Stimulated activated CD4-positive, alpha-beta T cell treated with anti-CD3 and anti-CD28 coated beads, TNF-alpha, amount 100 ng/mL, for 4 hours (primary cell): ENCODE data around the gene GRM8.

Experiments
- DNase-seq, 3 experiments: peaks; one replicate each; pipeline ENCODE4 v3.0.0-alpha.2; 2020; ENCODE audit warnings: low read depth in 3 of 3

GRM8 gene

GRCh38 chr7:126659124-126659523, 593.6 kb downstream of the GRM8 start:
- DNase-seq, result no peak

- DNase-seq, result no peak
Observed at GRCh38 chr7:126658684-126659083, 594.1 kb downstream of the GRM8 start.

- no peak for DNase-seq
Observed at GRCh38 chr7:126657599-126658358, 595.0 kb downstream of the GRM8 start.

- DNase-seq, result no peak
Observed at GRCh38 chr7:126657137-126657536, 595.6 kb downstream of the GRM8 start.

GRCh38 chr7:126656165-126656564, 596.6 kb downstream of the GRM8 start:
- no peak for DNase-seq

GRCh38 chr7:126637538-126637937, 615.2 kb downstream of the GRM8 start:
- no peak for DNase-seq

GRCh38 chr7:126635545-126635944, 617.2 kb downstream of the GRM8 start:
- no peak for DNase-seq

GRCh38 chr7:126608339-126608776, 644.4 kb downstream of the GRM8 start:
- DNase-seq, result no peak

- DNase-seq, result no peak
Observed at GRCh38 chr7:126606331-126606730, 646.4 kb downstream of the GRM8 start.

GRCh38 chr7:126605553-126605952, 647.2 kb downstream of the GRM8 start:
- DNase-seq, result no peak

- no peak for DNase-seq
Observed at GRCh38 chr7:126605056-126605455, 647.7 kb downstream of the GRM8 start.

GRCh38 chr7:126589068-126589684, 663.6 kb downstream of the GRM8 start:
- DNase-seq, result no peak

- no peak for DNase-seq
Observed at GRCh38 chr7:126578338-126578737, 674.4 kb downstream of the GRM8 start.

GRCh38 chr7:126574276-126575250, 678.2 kb downstream of the GRM8 start:
- no peak for DNase-seq

- no peak for DNase-seq
Observed at GRCh38 chr7:126570845-126571244, 681.9 kb downstream of the GRM8 start.

- DNase-seq, result no peak
Observed at GRCh38 chr7:126569402-126569801, 683.3 kb downstream of the GRM8 start.

- no peak for DNase-seq
Observed at GRCh38 chr7:126557271-126557670, 695.5 kb downstream of the GRM8 start.

GRCh38 chr7:126541406-126541805, 711.3 kb downstream of the GRM8 start:
- no peak for DNase-seq

GRCh38 chr7:126535176-126535575, 717.6 kb downstream of the GRM8 start:
- no peak for DNase-seq

GRCh38 chr7:126533715-126534114, 719.0 kb downstream of the GRM8 start:
- DNase-seq, result no peak

- DNase-seq, result no peak
Observed at GRCh38 chr7:126529833-126530232, 722.9 kb downstream of the GRM8 start.

- no peak for DNase-seq
Observed at GRCh38 chr7:126529254-126529653, 723.5 kb downstream of the GRM8 start.
